Measurements from ENCODE around the gene DHX9.

DHX9 gene

GRCh38 chr1:182809414-182809957 is 29.7 kb upstream of the DHX9 start:
- Histone ChIP-seq H3K4me3 (ENCODE audit: extremely low read depth, insufficient read depth, low read length, poor library complexity, severe bottlenecking) (no peak overlapping the region), H3K36me3 (ENCODE audit: control insufficient read depth, insufficient read depth, low read length) (no peaks in the 10 kb centered on the region), H3K9me3 (ENCODE audit: control insufficient read depth, low read length) (no peaks in the 10 kb centered on the region), H3K4me1 (ENCODE audit: control insufficient read depth, insufficient read depth, low read length, poor library complexity, severe bottlenecking) (no peaks in the 10 kb centered on the region), H3K27ac (ENCODE audit: low read depth, low read length, severe bottlenecking) (no peak overlapping the region)
- WGBS, 2 experiments (ENCODE audit: insufficient coverage in 2 of 2), result 69 to 80% methylated on average over 1 to 2 of the region's 3 CpGs

- H3K4me1 ChIP-seq (ENCODE audit: control insufficient read depth, insufficient read depth, low read length, poor library complexity, severe bottlenecking), result no peaks in the 10 kb centered on the region
- WGBS, 2 experiments (ENCODE audit: insufficient coverage in 2 of 2), result 88 to 100% methylated on average over 1 to 3 of the region's 4 CpGs
These were observed 27.0 kb upstream of the DHX9 start for GRCh38 chr1:182811975-182812722.

DNA sequence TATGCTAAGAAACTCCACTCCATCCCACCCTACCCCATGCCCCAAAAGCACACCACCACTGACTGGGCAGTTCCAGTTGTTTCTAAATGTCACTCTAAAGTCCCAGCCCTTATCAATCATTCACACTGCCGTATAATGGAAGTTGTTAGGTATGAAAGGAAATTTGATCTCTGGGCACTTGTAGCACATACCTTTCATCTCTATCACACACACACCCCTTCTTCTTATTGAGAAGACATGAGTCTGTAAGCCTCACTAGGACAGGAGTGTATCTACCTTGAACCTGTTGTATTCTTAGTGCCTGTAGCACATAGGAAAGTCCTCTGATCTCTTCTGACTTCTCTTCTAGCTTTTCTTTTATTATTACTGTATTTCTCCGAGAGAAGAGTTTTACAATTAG is 22.3 kb upstream of the DHX9 start:
- whole genome bisulfite sequencing, 2 experiments (ENCODE audit: insufficient coverage in 2 of 2), result no CpG with 5 or more reads among the region's 2 CpGs
- Histone ChIP-seq H3K4me1 (ENCODE audit: control insufficient read depth, insufficient read depth, low read length, poor library complexity, severe bottlenecking) (peaks cover 3% of the 10 kb centered on the region), H3K4me3 (ENCODE audit: extremely low read depth, insufficient read depth, low read length, poor library complexity, severe bottlenecking) (no peak overlapping the region), H3K9me3 (ENCODE audit: control insufficient read depth, low read length) (no peaks in the 10 kb centered on the region), H3K36me3 (ENCODE audit: control insufficient read depth, insufficient read depth, low read length) (no peaks in the 10 kb centered on the region), H3K27ac (ENCODE audit: low read depth, low read length, severe bottlenecking) (no peak overlapping the region)

More at GRCh38 chr1:182811975-182812722, 27.0 kb upstream of the DHX9 start:
- H3K4me3 ChIP-seq (ENCODE audit: extremely low read depth, insufficient read depth, low read length, poor library complexity, severe bottlenecking), result no peak overlapping the region
- H3K27ac ChIP-seq (ENCODE audit: low read depth, low read length, severe bottlenecking), result no peak overlapping the region
- no peaks in the 10 kb centered on the region for H3K36me3 ChIP-seq (ENCODE audit: control insufficient read depth, insufficient read depth, low read length)
- H3K9me3 ChIP-seq (ENCODE audit: control insufficient read depth, low read length), result no peaks in the 10 kb centered on the region

- no peak overlapping the region for H3K4me3 ChIP-seq (ENCODE audit: extremely low read depth, insufficient read depth, low read length, poor library complexity, severe bottlenecking)
- peaks cover 3% of the 10 kb centered on the region for H3K4me1 ChIP-seq (ENCODE audit: control insufficient read depth, insufficient read depth, low read length, poor library complexity, severe bottlenecking)
- no peaks in the 10 kb centered on the region for H3K9me3 ChIP-seq (ENCODE audit: control insufficient read depth, low read length)
- H3K27ac ChIP-seq (ENCODE audit: low read depth, low read length, severe bottlenecking), result no peak overlapping the region
- H3K36me3 ChIP-seq (ENCODE audit: control insufficient read depth, insufficient read depth, low read length), result no peaks in the 10 kb centered on the region
- WGBS, 2 experiments (ENCODE audit: insufficient coverage in 2 of 2), result 80 to 90% methylated on average over 1 to 2 of the region's 3 CpGs
These were observed 21.3 kb upstream of the DHX9 start for GRCh38 chr1:182817802-182818201.

GRCh38 chr1:182823220-182823619 is 15.9 kb upstream of the DHX9 start:
- Histone ChIP-seq H3K36me3 (ENCODE audit: control insufficient read depth, insufficient read depth, low read length) (no peaks in the 10 kb centered on the region), H3K9me3 (ENCODE audit: control insufficient read depth, low read length) (no peaks in the 10 kb centered on the region), H3K27ac (ENCODE audit: low read depth, low read length, severe bottlenecking) (no peak overlapping the region), H3K4me3 (ENCODE audit: extremely low read depth, insufficient read depth, low read length, poor library complexity, severe bottlenecking) (no peak overlapping the region), H3K4me1 (ENCODE audit: control insufficient read depth, insufficient read depth, low read length, poor library complexity, severe bottlenecking) (peaks cover 3% of the 10 kb centered on the region)
- 83 to 100% methylated on average over 1 of the region's 3 CpGs for WGBS, 2 experiments (ENCODE audit: insufficient coverage in 2 of 2)

DNA sequence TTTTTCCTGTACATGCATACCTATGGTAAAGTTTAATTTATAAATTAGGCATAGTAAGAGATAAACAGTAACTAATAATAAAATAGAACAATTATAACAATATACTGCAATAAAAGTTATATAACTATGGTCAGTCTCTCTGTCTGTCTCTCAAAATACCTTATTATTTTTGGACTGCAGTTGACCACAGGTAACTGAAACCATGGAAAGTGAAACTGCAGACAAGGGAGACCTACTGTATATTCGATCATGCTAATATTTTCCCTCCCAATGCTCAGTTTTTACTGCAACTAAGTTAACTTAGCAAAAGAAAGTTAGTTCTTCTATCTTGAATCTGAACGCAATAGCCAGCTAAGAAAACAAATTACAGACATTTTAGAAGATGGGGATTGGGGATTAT is 12.3 kb upstream of the DHX9 start:
- Histone ChIP-seq H3K9me3 (ENCODE audit: control insufficient read depth, low read length) (no peaks in the 10 kb centered on the region), H3K4me1 (ENCODE audit: control insufficient read depth, insufficient read depth, low read length, poor library complexity, severe bottlenecking) (no peaks in the 10 kb centered on the region), H3K36me3 (ENCODE audit: control insufficient read depth, insufficient read depth, low read length) (no peaks in the 10 kb centered on the region), H3K27ac (ENCODE audit: low read depth, low read length, severe bottlenecking) (no peak overlapping the region), H3K4me3 (ENCODE audit: extremely low read depth, insufficient read depth, low read length, poor library complexity, severe bottlenecking) (no peak overlapping the region)
- WGBS, 2 experiments (ENCODE audit: insufficient coverage in 2 of 2), result 100% methylated on average over 1 of the region's 2 CpGs

DNA sequence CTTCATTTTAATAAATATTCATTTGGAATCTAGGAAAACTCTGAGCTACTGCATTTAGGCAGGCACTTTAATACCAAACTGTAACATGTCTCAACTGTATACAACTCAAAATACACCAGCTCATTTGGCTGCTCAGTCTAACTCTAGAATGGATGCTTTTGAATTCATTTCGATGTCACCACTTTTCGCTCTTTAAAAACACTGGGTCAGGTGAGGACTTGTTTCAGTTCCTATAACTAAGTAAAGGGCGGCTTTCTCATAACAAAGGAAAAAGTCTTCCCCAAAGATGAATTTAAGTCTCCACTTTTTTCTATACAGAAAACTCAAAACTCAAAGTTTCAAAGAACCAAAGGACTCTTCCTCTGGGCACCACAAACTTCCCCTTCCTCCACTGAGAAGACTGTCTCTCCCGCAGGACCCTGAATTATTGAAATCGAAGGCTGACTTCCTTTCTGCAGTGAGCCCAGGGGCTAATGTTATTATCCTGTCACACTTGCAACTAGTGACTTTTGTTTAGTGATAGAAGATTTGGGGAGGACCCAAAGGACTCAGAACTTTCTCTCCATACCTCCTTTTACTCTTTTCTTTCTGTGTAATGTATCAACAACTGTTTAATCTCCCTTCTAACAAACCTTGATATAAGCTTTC is 9.7 kb upstream of the DHX9 start:
- no peaks in the 10 kb centered on the region for H3K9me3 ChIP-seq (ENCODE audit: control insufficient read depth, low read length)
- H3K27ac ChIP-seq (ENCODE audit: low read depth, low read length, severe bottlenecking), result no peak overlapping the region
- WGBS, 2 experiments (ENCODE audit: insufficient coverage in 2 of 2), result 91 to 97% methylated on average over 3 to 4 of the region's 5 CpGs
- no peaks in the 10 kb centered on the region for H3K36me3 ChIP-seq (ENCODE audit: control insufficient read depth, insufficient read depth, low read length)
- no peaks in the 10 kb centered on the region for H3K4me1 ChIP-seq (ENCODE audit: control insufficient read depth, insufficient read depth, low read length, poor library complexity, severe bottlenecking)
- H3K4me3 ChIP-seq (ENCODE audit: extremely low read depth, insufficient read depth, low read length, poor library complexity, severe bottlenecking), result no peak overlapping the region

DNA sequence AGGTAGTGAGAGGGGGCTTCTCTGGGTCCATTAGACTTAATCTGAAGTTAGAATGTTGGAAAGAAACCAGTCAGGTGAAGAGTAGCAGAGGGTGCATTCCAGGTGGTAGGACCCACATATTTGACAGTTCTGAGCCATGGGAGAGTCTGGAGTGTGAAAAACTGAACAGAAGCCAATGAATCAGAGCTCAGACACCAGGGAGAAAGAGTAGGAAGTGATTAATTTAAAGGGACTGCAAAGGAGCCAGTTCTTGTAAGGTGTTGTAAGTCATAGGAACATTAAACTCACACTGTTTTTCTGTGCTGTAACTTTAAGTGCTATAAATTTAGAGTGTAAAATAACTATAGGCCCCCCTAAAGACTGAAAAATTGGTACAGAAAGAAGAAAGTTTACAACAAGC is 5.9 kb upstream of the DHX9 start:
- peaks cover 3% of the 10 kb centered on the region for H3K4me1 ChIP-seq (ENCODE audit: control insufficient read depth, insufficient read depth, low read length, poor library complexity, severe bottlenecking)
- no peak overlapping the region for H3K4me3 ChIP-seq (ENCODE audit: extremely low read depth, insufficient read depth, low read length, poor library complexity, severe bottlenecking)
- H3K36me3 ChIP-seq (ENCODE audit: control insufficient read depth, insufficient read depth, low read length), result no peaks in the 10 kb centered on the region
- no peak overlapping the region for H3K27ac ChIP-seq (ENCODE audit: low read depth, low read length, severe bottlenecking)
- no peaks in the 10 kb centered on the region for H3K9me3 ChIP-seq (ENCODE audit: control insufficient read depth, low read length)

- Histone ChIP-seq H3K36me3 (ENCODE audit: control insufficient read depth, insufficient read depth, low read length) (no peaks in the 10 kb centered on the region), H3K27ac (ENCODE audit: low read depth, low read length, severe bottlenecking) (no peak overlapping the region), H3K4me1 (ENCODE audit: control insufficient read depth, insufficient read depth, low read length, poor library complexity, severe bottlenecking) (peaks cover 3% of the 10 kb centered on the region), H3K4me3 (ENCODE audit: extremely low read depth, insufficient read depth, low read length, poor library complexity, severe bottlenecking) (no peak overlapping the region), H3K9me3 (ENCODE audit: control insufficient read depth, low read length) (no peaks in the 10 kb centered on the region)
- WGBS, 2 experiments (ENCODE audit: insufficient coverage in 2 of 2), result 67 to 88% methylated on average over 1 of the region's 2 CpGs
These were observed 4.8 kb upstream of the DHX9 start for GRCh38 chr1:182834326-182834725.

- Histone ChIP-seq H3K27ac (ENCODE audit: low read depth, low read length, severe bottlenecking) (no peak overlapping the region), H3K4me3 (ENCODE audit: extremely low read depth, insufficient read depth, low read length, poor library complexity, severe bottlenecking) (no peak overlapping the region), H3K4me1 (ENCODE audit: control insufficient read depth, insufficient read depth, low read length, poor library complexity, severe bottlenecking) (peaks cover 3% of the 10 kb centered on the region), H3K36me3 (ENCODE audit: control insufficient read depth, insufficient read depth, low read length) (peaks cover 4% of the 10 kb centered on the region), H3K9me3 (ENCODE audit: control insufficient read depth, low read length) (no peaks in the 10 kb centered on the region)
- 86 to 93% methylated on average over 4 to 6 of the region's 10 CpGs for WGBS, 2 experiments (ENCODE audit: insufficient coverage in 2 of 2)
These were observed 3.3 kb upstream of the DHX9 start for GRCh38 chr1:182835806-182836205.
